SK-N-SH treated with all-trans-retinoic acid at 6 μM for 48 hours (cell line): ENCODE results near the gene SEL1L.

Source experiments
- GLIS3 ChIP-seq: fragments of 250-450 bp; sonication (Bioruptor Pico); IDR thresholded peaks from 2 replicates; pipeline ENCODE4 v1.5.0; 2020; ENCODE audit warnings: mild to moderate bottlenecking, moderate library complexity
- ZFP30 ChIP-seq: fragments of 450-650 bp; formaldehyde crosslinking; IDR thresholded peaks from 2 replicates; pipeline ENCODE4 v1.5.0; 2022; ENCODE audit warnings: mild to moderate bottlenecking, moderate library complexity
- ZNF565 ChIP-seq: fragments of 450-650 bp; formaldehyde crosslinking; conservative IDR thresholded peaks from 2 replicates; pipeline ENCODE4 v1.5.0; 2020; ENCODE audit warnings: low read depth, mild to moderate bottlenecking, moderate library complexity
- TF ChIP-seq, protein P1 (sequence below): fragments of 250-450 bp; sonication (Bioruptor Pico); IDR thresholded peaks from 2 replicates; pipeline ENCODE4 v1.5.1; 2020; ENCODE audit warnings: low read depth, mild to moderate bottlenecking, moderate library complexity

DNA sequence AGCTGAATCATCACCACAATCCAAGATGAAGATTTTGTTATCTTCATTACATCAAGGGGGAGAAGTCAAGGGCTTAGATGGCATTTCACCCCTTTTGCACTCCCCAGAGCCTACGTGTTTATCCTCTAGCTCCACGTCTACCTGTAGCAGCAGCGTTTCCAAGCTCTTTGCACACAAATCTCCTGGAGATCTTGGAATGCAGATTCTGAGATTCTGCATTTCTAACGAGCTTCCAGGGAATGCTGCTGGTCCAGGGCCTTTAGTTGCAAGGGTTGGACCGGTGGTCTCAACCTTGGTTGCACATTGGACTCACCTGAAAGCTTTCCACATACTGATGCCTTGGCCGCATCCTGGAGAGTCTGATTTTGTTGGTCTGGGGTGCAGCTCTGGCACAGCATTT lies 84.1 kb downstream of the SEL1L start:
- TF ChIP-seq, protein P1, sequence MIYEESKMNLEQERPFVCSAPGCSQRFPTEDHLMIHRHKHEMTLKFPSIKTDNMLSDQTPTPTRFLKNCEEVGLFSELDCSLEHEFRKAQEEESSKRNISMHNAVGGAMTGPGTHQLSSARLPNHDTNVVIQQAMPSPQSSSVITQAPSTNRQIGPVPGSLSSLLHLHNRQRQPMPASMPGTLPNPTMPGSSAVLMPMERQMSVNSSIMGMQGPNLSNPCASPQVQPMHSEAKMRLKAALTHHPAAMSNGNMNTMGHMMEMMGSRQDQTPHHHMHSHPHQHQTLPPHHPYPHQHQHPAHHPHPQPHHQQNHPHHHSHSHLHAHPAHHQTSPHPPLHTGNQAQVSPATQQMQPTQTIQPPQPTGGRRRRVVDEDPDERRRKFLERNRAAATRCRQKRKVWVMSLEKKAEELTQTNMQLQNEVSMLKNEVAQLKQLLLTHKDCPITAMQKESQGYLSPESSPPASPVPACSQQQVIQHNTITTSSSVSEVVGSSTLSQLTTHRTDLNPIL (CRISPR knock-in tag), result no peak
- no peak for TF ChIP-seq ZNF565 (CRISPR knock-in tag)
- no peak for TF ChIP-seq ZFP30
- no peak for TF ChIP-seq GLIS3
